ENCODE results near the gene BMPR1B. TPM values are rescaled to one million over a fixed set of nuclear protein-coding genes. Genes with fewer than 3 reads are reported as not detected.

The BMPR1B gene
- total and polyA plus RNA-seq, 9 of the 15 experiments (the other 6 are each of a cell fraction or from before 2014, with no cell fraction given) = 0.01 TPM; not detected in 8

- TF ChIP-seq TCF3 (CRISPR knock-in tag; IDR thresholded peaks at IDR 0.05) (peak; percentile 65), ZNF263 (CRISPR knock-in tag; IDR thresholded peaks at IDR 0.05; ENCODE audit: borderline replicate concordance) (no peak), ZEB2 (IDR thresholded peaks at IDR 0.05) (no peak), ZNF274 (IDR thresholded peaks at IDR 0.05; ENCODE audit: borderline replicate concordance, low read depth, low read length) (no peak), MEIS2 (IDR thresholded peaks at IDR 0.05; ENCODE audit: partially characterized antibody) (peak; percentile 60), ERF (CRISPR knock-in tag; IDR thresholded peaks at IDR 0.05) (no peak), PML (IDR thresholded peaks at IDR 0.05; ENCODE audit: low read length) (no peak), ZNF740 (CRISPR knock-in tag; IDR thresholded peaks at IDR 0.05) (no peak), ZNF740 (tag; IDR thresholded peaks at IDR 0.05) (no peak), BCOR (IDR thresholded peaks at IDR 0.05) (no peak), CCAR2 (IDR thresholded peaks at IDR 0.05; ENCODE audit: low read depth, low read length) (no peak), CBFA2T2 (conservative IDR thresholded peaks at IDR 0.05) (peak; percentile 51), TAL1 (IDR thresholded peaks at IDR 0.05) (peak; percentile 49), KLF1 (tag; IDR thresholded peaks at IDR 0.05) (no peak), ZBED1 (IDR thresholded peaks at IDR 0.05) (no peak), RFX7 (CRISPR knock-in tag; IDR thresholded peaks at IDR 0.05) (no peak), STAT6 (CRISPR knock-in tag; IDR thresholded peaks at IDR 0.05) (no peak), PTTG1 (tag; IDR thresholded peaks at IDR 0.05; ENCODE audit: low read depth) (no peak), ZNF695 (CRISPR knock-in tag; IDR thresholded peaks at IDR 0.05) (no peak), NFE2 (IDR thresholded peaks at IDR 0.05; ENCODE audit: low read depth) (no peak), E2F3 (CRISPR knock-in tag; IDR thresholded peaks at IDR 0.05) (no peak), HIVEP1 (CRISPR knock-in tag; IDR thresholded peaks at IDR 0.05) (no peak), ZNF212 (CRISPR knock-in tag; IDR thresholded peaks at IDR 0.05) (no peak), WHSC1 (IDR thresholded peaks at IDR 0.05; ENCODE audit: low read length) (no peak), HLTF (IDR thresholded peaks at IDR 0.05) (no peak), KLF10 (CRISPR knock-in tag; IDR thresholded peaks at IDR 0.05) (no peak)
- TF ChIP-seq, protein P1, sequence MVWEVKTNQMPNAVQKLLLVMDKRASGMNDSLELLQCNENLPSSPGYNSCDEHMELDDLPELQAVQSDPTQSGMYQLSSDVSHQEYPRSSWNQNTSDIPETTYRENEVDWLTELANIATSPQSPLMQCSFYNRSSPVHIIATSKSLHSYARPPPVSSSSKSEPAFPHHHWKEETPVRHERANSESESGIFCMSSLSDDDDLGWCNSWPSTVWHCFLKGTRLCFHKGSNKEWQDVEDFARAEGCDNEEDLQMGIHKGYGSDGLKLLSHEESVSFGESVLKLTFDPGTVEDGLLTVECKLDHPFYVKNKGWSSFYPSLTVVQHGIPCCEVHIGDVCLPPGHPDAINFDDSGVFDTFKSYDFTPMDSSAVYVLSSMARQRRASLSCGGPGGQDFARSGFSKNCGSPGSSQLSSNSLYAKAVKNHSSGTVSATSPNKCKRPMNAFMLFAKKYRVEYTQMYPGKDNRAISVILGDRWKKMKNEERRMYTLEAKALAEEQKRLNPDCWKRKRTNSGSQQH (CRISPR knock-in tag; IDR thresholded peaks at IDR 0.05) = no peak
These were observed 69.8 kb downstream of the BMPR1B start (continued) for GRCh38 chr4:94827481-94828110.
